GM18858 (cell line): ENCODE data around the gene USP6NL.

ENCODE experiments used
- ATAC-seq: cut with Tn5 transposase; IDR thresholded peaks from one replicate; pipeline ENCODE4 v1.9.1; 2021; ENCODE audit not compliant: unreplicated experiment

USP6NL gene

GRCh38 chr10:11553773-11554381, 57.6 kb downstream of the USP6NL start:
- peak; percentile 78 for ATAC-seq

DNA sequence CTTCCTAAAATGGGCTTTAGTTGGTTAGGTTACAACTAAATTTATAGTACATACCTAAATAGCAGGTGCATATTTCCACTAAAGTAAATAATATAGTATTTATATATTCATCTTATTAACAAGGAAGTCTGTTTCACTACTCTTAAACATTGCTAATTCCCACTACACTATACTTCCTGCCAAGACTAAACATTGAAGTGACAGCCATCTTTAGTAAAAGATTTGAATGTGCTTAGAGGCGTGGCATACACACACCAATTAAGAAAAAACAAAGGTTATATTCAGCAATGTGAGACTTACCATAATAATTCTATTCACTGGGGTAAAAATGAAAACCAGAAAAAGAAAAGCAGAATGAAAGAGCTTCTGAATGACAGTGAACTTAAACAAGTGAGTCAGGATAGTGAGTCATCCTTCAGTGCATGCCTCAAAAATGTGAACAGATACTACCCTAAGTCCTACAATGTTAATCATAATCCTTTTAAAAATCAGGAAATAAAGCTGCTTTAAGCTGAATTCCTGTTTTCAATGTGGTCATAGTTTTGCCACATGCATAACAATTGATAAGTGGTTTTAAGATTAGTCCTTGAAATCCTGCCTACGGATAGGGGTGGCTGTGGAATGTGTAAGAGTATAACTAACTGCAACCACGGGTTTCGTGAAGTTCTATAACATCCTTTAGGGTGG, 59.4 kb downstream of the USP6NL start:
- ATAC-seq: peak; percentile 27

DNA sequence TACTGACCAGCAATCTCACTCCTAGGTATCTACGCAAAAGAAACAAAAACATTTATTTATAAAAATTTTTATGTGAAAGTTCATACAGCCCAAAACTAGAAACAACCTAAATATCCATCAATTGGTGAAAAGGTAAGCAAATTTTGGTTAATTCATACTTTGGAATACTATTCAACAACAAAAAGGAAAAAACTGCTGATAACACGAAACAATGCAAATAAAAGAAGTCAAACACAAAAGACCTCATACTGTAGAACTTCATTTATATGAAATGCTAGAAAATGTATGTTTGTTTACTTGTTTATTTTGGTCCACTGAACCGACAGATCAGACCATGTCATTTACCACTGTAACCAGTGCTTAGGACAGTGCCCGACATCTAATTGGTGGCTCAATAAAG, 60.3 kb downstream of the USP6NL start:
- no peak for ATAC-seq

DNA sequence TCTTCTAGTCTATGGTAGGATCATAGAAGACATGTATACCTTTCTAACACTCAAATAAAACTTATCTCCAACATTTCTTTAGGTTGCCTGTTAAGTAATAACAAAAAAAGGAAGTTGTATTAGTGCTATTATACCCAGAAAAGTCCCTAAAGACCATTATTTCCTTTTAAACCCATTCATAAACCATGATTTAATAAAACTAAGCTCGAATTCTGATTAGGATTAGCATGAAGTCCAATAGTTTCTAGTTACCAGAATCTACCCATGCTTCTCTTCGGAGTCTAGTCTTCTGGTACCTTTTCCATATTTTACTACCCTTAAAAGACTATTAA, 62.7 kb downstream of the USP6NL start:
- ATAC-seq: no peak

GRCh38 chr10:11548065-11548767, 63.2 kb downstream of the USP6NL start:
- no peak for ATAC-seq

GRCh38 chr10:11546581-11546980, 64.9 kb downstream of the USP6NL start:
- no peak for ATAC-seq

- no peak for ATAC-seq
Measured at GRCh38 chr10:11541296-11541695, 70.2 kb downstream of the USP6NL start.

- ATAC-seq: peak; percentile 33
Measured at GRCh38 chr10:11539191-11539868, 72.1 kb downstream of the USP6NL start.

GRCh38 chr10:11538834-11539190, 72.6 kb downstream of the USP6NL start:
- ATAC-seq: no peak

- ATAC-seq: no peak
Measured at GRCh38 chr10:11536228-11536627, 75.2 kb downstream of the USP6NL start.

- peak; percentile 41 for ATAC-seq
Measured at GRCh38 chr10:11535346-11535959, 76.0 kb downstream of the USP6NL start.

- ATAC-seq: no peak
Measured at GRCh38 chr10:11533328-11533781, 78.1 kb downstream of the USP6NL start.

DNA sequence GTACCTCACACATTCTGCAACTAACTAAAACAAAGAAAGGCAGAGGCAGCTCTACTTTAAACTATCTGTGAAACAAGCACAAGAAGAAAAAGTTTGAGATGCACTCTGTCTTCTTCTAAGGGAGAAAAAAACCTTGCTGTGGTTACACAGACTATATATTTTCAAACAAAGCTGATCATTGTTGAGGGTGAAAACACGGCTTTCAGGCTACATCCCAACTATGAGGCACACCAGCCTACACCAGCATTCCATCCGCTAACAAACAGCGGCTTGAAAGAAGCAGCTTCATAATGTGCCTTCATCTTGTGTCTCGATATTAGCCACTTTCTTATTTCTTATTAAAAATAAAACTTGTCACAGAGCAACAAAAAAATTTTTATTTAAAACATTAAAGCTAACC, 79.1 kb downstream of the USP6NL start:
- ATAC-seq: no peak

- no peak for ATAC-seq
Measured at GRCh38 chr10:11530806-11531205, 80.6 kb downstream of the USP6NL start.

GRCh38 chr10:11529276-11529903, 82.1 kb downstream of the USP6NL start:
- no peak for ATAC-seq

DNA sequence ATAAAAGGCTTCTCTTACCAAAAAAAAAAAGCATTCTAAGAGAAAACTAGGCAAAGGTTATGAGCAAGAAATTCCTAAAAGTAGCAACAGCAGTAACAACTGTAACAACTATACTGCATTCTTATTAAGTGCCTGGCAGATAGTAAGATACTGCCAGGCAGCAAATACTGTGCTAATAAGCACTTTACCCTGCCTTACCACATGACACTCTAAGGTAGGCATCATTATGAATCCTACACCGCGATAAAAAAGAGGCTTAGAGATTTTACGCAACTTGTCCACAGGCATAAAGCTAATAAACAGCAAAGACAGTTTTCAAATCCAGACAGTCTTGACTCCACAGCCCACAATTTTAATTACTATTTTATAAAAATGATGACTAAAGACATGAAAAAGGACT, 83.2 kb downstream of the USP6NL start:
- ATAC-seq: no peak

GRCh38 chr10:11527691-11528255, 83.7 kb downstream of the USP6NL start:
- no peak for ATAC-seq

DNA sequence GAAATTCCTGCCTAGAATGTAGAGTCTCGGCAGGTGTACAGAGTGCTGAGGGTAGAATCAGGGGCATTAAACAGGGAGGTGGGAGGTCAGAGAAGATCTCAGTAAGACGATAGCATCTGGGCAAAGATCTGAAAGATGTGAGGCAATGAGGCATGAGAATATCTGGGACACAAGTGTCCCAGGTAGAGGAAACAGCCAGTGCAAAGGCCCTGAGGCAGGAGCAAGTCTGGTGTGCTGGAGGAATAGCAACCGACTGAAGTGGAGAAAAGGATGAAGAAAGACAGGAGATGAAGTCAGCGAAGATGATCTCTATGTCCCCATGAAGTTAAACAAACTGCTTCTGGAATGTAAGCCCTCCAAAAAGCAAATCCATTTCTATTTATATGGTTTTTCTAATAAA, 84.4 kb downstream of the USP6NL start:
- ATAC-seq: no peak

- ATAC-seq: no peak
Measured at GRCh38 chr10:11525503-11525902, 85.9 kb downstream of the USP6NL start.

- ATAC-seq: no peak
Measured at GRCh38 chr10:11522821-11523245, 88.6 kb downstream of the USP6NL start.

DNA sequence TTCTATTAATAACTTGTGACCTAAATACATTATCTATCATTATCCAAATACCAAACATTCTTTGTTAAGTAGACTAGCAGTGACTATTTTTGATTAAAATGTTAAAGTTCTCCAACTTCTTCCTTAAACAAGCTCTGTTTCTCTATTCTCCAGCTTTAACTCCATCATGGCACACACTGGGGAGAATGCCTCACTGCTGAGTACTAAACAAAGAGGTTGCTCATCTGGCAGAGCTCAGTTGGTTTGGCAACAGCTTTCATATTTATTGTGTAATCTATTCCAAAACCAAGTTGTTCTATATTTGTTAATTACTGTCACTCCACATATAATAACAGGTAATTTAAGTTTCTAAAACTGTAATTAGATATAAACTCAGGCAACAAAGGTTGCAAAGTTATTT, 89.6 kb downstream of the USP6NL start:
- no peak for ATAC-seq
